GM20000 (cell line): ENCODE results near the gene TMEM63C.

Experiments
- DNase-seq: peaks from one replicate; pipeline ENCODE4 v3.0.0; 2012; ENCODE audit warnings: low spot score
- CTCF ChIP-seq: IDR thresholded peaks from 2 replicates; pipeline ENCODE4 v1.5.1; 2012; ENCODE audit warnings: mild to moderate bottlenecking, control low read depth; ENCODE audit errors: extremely low read depth, missing control alignments

TMEM63C gene

GRCh38 chr14:77201696-77202095 is 20.1 kb downstream of the TMEM63C start:
- TF ChIP-seq CTCF, result no peak
- no peak for DNase-seq

- no peak for DNase-seq
Measured at GRCh38 chr14:77203611-77204458, 22.2 kb downstream of the TMEM63C start.

GRCh38 chr14:77204459-77204771 is 22.8 kb downstream of the TMEM63C start:
- no peak for DNase-seq
- TF ChIP-seq CTCF, result no peak

More at GRCh38 chr14:77203611-77204458, 22.2 kb downstream of the TMEM63C start:
- TF ChIP-seq CTCF, result no peak

GRCh38 chr14:77204907-77205306 is 23.3 kb downstream of the TMEM63C start:
- no peak for DNase-seq
- TF ChIP-seq CTCF, result no peak

- no peak for TF ChIP-seq CTCF
- no peak for DNase-seq
Measured at GRCh38 chr14:77205566-77205965, 24.0 kb downstream of the TMEM63C start.

- no peak for TF ChIP-seq CTCF
- DNase-seq, result no peak
Measured at GRCh38 chr14:77206261-77206824, 24.7 kb downstream of the TMEM63C start.

GRCh38 chr14:77206877-77207389 is 25.3 kb downstream of the TMEM63C start:
- no peak for TF ChIP-seq CTCF
- DNase-seq, result no peak
